ENCODE results near the gene TULP3. TPM values are rescaled to one million over a fixed set of nuclear protein-coding genes. Genes with fewer than 3 reads are reported as not detected.
A peak's percentile ranks its signal among the peaks of the same experiment; 100 is the strongest.

The TULP3 gene
- total and polyA plus RNA-seq, 7 experiments from 2014 or later, result 4.5 to 9.6 (median 6.7) TPM

DNA sequence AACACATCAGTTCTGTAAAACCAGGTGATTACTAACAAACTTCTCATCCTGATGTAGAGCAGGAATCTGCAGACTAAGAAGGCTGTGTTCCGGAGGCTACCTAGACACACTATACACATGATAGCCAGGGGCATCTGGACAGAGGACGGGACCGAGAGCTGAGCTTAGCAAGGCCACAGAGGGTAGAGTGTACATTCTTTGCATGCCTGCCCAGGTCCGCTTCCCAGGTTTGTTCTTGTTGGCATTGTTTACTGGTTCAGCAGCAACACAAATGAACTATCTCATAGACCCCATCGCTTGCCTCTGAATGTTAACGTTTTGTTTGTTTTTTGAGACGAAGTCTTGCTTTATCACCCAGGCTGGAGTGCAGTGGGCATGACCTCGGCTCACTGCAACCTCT is 50.8 kb downstream of the TULP3 start:
- Histone ChIP-seq H3K27me3 (ENCODE audit: control insufficient read depth in 2 of 2, insufficient read depth in 2 of 2, low read length in 2 of 2) (no peaks in the 10 kb centered on the region), H3K9me3 (ENCODE audit: control insufficient read depth in 2 of 3, low read length in 3 of 3) (no peaks in the 10 kb centered on the region), H3K4me1 (ENCODE audit: control insufficient read depth in 2 of 2, insufficient read depth in 2 of 2, low read length in 2 of 2) (no peaks in the 10 kb centered on the region), H3K27ac (ENCODE audit: low read depth, low read length) (no peak overlapping the region), H3K36me3 (ENCODE audit: control insufficient read depth in 2 of 3, insufficient read depth in 3 of 3, low read length in 3 of 3) (peaks cover 0 to 14% (median 0%) of the 10 kb centered on the region in 3 experiments), H3K4me3 (ENCODE audit: low read length) (no peak overlapping the region)
- intact Hi-C loops (cut with micrococcal nuclease), result loop anchor here (5.0 to 10.0 kb wide), 2 partner anchors 147 to 159 kb away; partner anchors contain the start of gene FKBP4 (in 1 of the 2)
- no peak for DNase-seq
- H3K9me3 Mint-ChIP-seq, result no peaks in the 10 kb centered on the region
- peaks cover 0 to 5% (median 4%) of the 10 kb centered on the region in 7 donors for H3K4me1 Mint-ChIP-seq
- ChIA-PET CTCF (no interaction called here), POLR2A (no interaction called here)
- no peak overlapping the region for H3K27ac Mint-ChIP-seq
- ATAC-seq, result no peak
- H3K36me3 Mint-ChIP-seq, result peaks cover 0 to 11% (median 4%) of the 10 kb centered on the region in 5 donors
- H3K27me3 Mint-ChIP-seq, result no peaks in the 10 kb centered on the region
- H3K4me3 Mint-ChIP-seq, result no peak overlapping the region

DNA sequence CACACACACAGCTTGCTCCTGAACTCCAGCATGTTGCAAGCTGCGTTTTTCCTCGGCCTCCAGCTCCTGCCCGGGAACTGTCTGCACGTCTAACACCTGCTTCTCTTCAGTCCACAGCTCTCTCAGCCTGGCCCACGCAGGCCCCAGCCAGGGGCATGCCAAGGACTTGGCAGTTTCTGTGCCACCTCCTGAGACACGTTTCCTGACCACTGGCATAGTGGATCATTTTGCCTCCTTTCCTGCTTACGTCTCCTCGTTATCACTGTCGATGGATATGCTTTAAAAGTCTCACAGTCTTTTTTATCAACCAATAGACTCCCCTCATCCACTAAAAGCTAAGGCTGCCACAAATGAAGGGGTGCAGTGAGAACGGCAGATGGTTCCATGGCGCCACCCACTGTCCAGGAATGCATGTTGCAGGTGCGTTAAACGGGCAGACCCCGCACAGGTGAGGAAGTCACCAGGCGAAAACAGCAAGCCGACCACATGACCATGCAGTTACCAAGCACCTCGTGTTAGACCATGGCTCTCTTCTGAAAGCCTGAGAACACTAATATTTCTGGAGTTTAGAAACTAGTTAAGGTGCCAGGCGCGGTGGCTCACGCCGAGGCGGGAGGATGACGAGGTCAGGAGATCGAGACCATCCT is 53.8 kb downstream of the TULP3 start:
- no peaks in the 10 kb centered on the region for H3K27me3 ChIP-seq (ENCODE audit: control insufficient read depth in 2 of 2, insufficient read depth in 2 of 2, low read length in 2 of 2)
- Mint-ChIP-seq H3K9me3 (no peaks in the 10 kb centered on the region), H3K27ac (no peak overlapping the region), H3K27me3 (peaks cover 3 to 5% (median 4%) of the 10 kb centered on the region in 5 donors), H3K36me3 (peaks cover 0 to 2% (median 0%) of the 10 kb centered on the region in 5 donors), H3K4me3 (peak overlapping the region in 4 of 10 donors; percentile 32 to 56 (median 38)), H3K4me1 (peaks cover 0 to 5% (median 4%) of the 10 kb centered on the region in 7 donors)
- ATAC-seq (peak; percentile 65), DNase-seq (peak; percentile 4 to 58 (median 40))
- ChIA-PET CTCF (interaction anchor here (0.5 to 1.0 kb wide), 4 partner anchors 8 to 100 kb away, joined by 3 to 7 read pairs (median 3); no protein-coding TSS in a partner anchor), POLR2A (no interaction called here)
- H3K9me3 ChIP-seq (ENCODE audit: control insufficient read depth in 2 of 3, low read length in 3 of 3), result no peaks in the 10 kb centered on the region
- no peaks in the 10 kb centered on the region for H3K4me1 ChIP-seq (ENCODE audit: control insufficient read depth in 2 of 2, insufficient read depth in 2 of 2, low read length in 2 of 2)
- H3K4me3 ChIP-seq (ENCODE audit: low read length), result no peak overlapping the region
- H3K36me3 ChIP-seq (ENCODE audit: control insufficient read depth in 2 of 3, insufficient read depth in 3 of 3, low read length in 3 of 3), result peaks cover 0 to 4% (median 0%) of the 10 kb centered on the region in 3 experiments
- no peak overlapping the region for H3K27ac ChIP-seq (ENCODE audit: low read depth, low read length)
- intact Hi-C loops (cut with micrococcal nuclease), result loop anchor here (1.0 to 10.0 kb wide), 4 partner anchors 59 to 162 kb away; partner anchors contain the start of gene FKBP4 (in 1 of the 2)

DNA sequence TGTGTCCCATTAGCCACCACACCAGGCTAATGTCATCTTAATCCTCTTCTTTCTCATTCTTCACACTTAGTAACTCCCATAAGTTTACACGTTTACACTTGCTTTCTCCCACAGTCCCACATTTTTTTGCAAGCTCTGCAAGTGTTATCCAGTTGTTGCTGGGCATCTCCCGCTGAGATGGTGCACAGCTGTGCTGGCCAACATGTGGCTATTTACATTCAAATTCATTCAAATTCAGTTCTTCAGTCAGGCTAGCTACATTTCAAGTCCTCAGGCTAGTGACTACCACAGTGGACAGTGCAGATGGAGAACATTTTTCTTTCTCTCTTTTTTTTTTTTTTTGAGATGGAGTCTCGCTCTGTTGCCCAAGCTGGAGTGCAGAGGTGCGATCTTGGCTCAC is 58.7 kb downstream of the TULP3 start:
- Mint-ChIP-seq H3K27me3 (peaks cover 4 to 8% (median 5%) of the 10 kb centered on the region in 5 donors), H3K9me3 (no peaks in the 10 kb centered on the region), H3K4me1 (peaks cover 0 to 4% (median 4%) of the 10 kb centered on the region in 7 donors), H3K27ac (no peak overlapping the region), H3K36me3 (no peaks in the 10 kb centered on the region), H3K4me3 (no peak overlapping the region)
- ChIA-PET CTCF (interaction anchor here (0.6 kb wide), 1 partner anchor 10 kb away, joined by 3 read pairs; no protein-coding TSS in a partner anchor), POLR2A (no interaction called here)
- no peak for ATAC-seq
- H3K9me3 ChIP-seq (ENCODE audit: control insufficient read depth in 2 of 3, low read length in 3 of 3), result no peaks in the 10 kb centered on the region
- no peak for DNase-seq
- H3K36me3 ChIP-seq (ENCODE audit: control insufficient read depth in 2 of 3, insufficient read depth in 3 of 3, low read length in 3 of 3), result no peaks in the 10 kb centered on the region
- H3K27me3 ChIP-seq (ENCODE audit: control insufficient read depth in 2 of 2, insufficient read depth in 2 of 2, low read length in 2 of 2), result no peaks in the 10 kb centered on the region
- no peak overlapping the region for H3K4me3 ChIP-seq (ENCODE audit: low read length)
- no peaks in the 10 kb centered on the region for H3K4me1 ChIP-seq (ENCODE audit: control insufficient read depth in 2 of 2, insufficient read depth in 2 of 2, low read length in 2 of 2)
- intact Hi-C loops (cut with micrococcal nuclease), result loop anchor here in 1 of 2 donors (10.0 kb wide), 1 partner anchor 155 kb away; the partner anchor contains the start of gene FKBP4
- H3K27ac ChIP-seq (ENCODE audit: low read depth, low read length), result no peak overlapping the region

DNA sequence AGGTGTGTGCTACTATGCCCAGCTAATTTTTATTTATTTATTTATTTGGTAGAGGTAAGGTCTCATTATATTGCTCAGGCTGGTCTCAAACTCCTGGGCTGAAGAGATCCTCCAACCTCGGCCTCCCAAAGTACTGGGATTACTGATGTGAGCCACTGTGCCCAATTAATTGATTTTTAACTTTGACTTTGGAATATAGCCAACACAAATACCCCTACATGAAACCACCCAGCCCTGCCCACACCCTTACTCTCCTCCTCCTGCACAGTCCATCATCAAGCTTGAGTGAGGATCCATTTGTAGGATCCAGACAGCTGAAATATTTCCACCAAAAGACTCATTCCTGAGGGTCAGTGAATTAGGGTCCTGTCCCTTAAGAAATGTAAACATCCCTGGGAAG is 65.2 kb downstream of the TULP3 start:
- no peaks in the 10 kb centered on the region for H3K4me1 ChIP-seq (ENCODE audit: control insufficient read depth in 2 of 2, insufficient read depth in 2 of 2, low read length in 2 of 2)
- ChIA-PET CTCF (no interaction called here), POLR2A (no interaction called here)
- H3K27ac ChIP-seq (ENCODE audit: low read depth, low read length), result no peak overlapping the region
- intact Hi-C loops (cut with micrococcal nuclease), result no loop called here
- Mint-ChIP-seq H3K27me3 (peaks cover 27 to 41% (median 34%) of the 10 kb centered on the region in 5 donors), H3K36me3 (peaks cover 0 to 5% (median 0%) of the 10 kb centered on the region in 5 donors), H3K27ac (no peak overlapping the region), H3K4me1 (peaks cover 12 to 17% (median 14%) of the 10 kb centered on the region in 7 donors), H3K9me3 (peaks cover 0 to 3% (median 0%) of the 10 kb centered on the region in 11 donors), H3K4me3 (no peak overlapping the region)
- H3K36me3 ChIP-seq (ENCODE audit: control insufficient read depth in 2 of 3, insufficient read depth in 3 of 3, low read length in 3 of 3), result no peaks in the 10 kb centered on the region
- DNase-seq (no peak), ATAC-seq (no peak)
- H3K27me3 ChIP-seq (ENCODE audit: control insufficient read depth in 2 of 2, insufficient read depth in 2 of 2, low read length in 2 of 2), result peaks cover 0 to 6% of the 10 kb centered on the region in 2 donors
- H3K4me3 ChIP-seq (ENCODE audit: low read length), result no peak overlapping the region
- H3K9me3 ChIP-seq (ENCODE audit: control insufficient read depth in 2 of 3, low read length in 3 of 3), result no peaks in the 10 kb centered on the region

DNA sequence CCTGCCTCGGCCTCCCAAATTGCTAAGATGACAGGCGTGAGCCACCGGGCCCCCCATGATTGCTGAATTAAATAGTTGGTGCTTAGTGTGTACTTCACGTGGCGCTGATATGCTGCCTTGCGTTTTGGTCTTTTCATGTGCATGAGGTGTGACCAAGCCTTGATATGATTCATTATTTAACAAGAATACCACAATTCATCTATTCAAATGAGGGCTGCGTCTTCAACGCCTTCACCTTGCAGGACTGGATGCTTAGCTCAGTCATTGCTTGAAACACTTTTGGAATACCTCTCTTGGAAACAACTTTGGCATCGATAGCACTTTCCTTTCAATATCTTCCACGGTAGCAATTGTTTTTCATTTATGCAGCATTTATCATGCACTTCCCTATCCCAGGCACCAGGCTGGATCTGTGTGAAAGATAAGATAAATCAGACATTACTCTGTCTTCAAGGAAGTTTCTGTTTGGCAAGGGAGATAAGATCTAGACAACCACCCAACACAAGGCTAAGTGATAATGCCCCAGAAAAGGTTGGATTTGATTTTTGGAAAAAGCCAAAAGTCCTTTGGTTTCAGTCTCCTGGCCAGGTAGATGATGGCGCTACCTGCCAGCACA is 67.2 kb downstream of the TULP3 start:
- Histone ChIP-seq H3K27ac (ENCODE audit: low read depth, low read length) (no peak overlapping the region), H3K9me3 (ENCODE audit: control insufficient read depth in 2 of 3, low read length in 3 of 3) (no peaks in the 10 kb centered on the region), H3K36me3 (ENCODE audit: control insufficient read depth in 2 of 3, insufficient read depth in 3 of 3, low read length in 3 of 3) (no peaks in the 10 kb centered on the region), H3K27me3 (ENCODE audit: control insufficient read depth in 2 of 2, insufficient read depth in 2 of 2, low read length in 2 of 2) (peaks cover 0 to 6% of the 10 kb centered on the region in 2 donors), H3K4me3 (ENCODE audit: low read length) (no peak overlapping the region), H3K4me1 (ENCODE audit: control insufficient read depth in 2 of 2, insufficient read depth in 2 of 2, low read length in 2 of 2) (no peaks in the 10 kb centered on the region)
- Mint-ChIP-seq H3K27me3 (peaks cover 43 to 57% (median 47%) of the 10 kb centered on the region in 5 donors), H3K36me3 (peaks cover 0 to 5% (median 0%) of the 10 kb centered on the region in 5 donors), H3K4me1 (peaks cover 14 to 24% (median 16%) of the 10 kb centered on the region in 7 donors), H3K4me3 (peak overlapping the region in 6 of 10 donors; percentile 6 to 82 (median 49)), H3K27ac (no peak overlapping the region), H3K9me3 (peaks cover 0 to 3% (median 0%) of the 10 kb centered on the region in 11 donors)
- ATAC-seq (no peak), DNase-seq (no peak)
- CTCF ChIA-PET, result no interaction called here
- POLR2A ChIA-PET, result no interaction called here
- intact Hi-C loops (cut with micrococcal nuclease), result no loop called here

DNA sequence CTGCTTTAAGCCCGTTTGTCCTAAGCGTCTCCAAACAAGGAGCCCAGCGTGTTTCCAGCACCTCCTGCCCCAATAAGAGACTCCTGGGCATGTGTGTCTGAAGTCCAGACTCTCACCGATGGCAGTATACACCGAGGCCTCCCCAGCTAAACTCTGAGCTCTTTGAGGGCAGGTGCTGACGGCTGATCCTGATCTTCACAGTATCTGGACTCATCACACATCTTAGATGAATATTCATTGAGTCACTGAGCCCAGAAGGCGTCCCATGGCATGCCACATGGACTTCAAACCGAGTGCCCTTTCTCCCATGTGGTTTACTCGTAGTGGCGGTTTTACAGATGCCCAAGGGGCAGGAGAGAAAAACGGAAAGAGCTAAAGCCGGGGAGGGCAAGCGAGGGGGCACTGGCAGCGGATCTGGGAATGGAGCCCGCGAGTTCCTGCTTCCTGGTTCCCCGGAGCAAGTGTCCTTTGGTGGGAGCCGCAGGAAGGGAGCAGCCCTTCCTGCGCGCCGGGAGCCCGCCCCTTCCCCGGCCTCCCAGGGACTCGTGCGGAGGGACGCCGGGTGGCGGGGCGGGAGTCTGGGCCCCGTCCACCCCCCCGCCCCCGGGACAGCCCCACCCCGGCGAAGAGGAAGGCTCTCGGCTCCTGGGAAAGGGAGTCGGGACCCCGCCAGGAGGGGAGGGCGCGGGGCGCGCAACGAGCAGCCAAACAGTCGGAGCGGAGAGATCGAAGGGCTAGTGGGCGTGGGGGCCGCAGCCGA is 67.9 kb downstream of the TULP3 start:
- ATAC-seq (no peak), DNase-seq (no peak)
- ChIA-PET CTCF (no interaction called here), POLR2A (no interaction called here)
- H3K36me3 ChIP-seq (ENCODE audit: control insufficient read depth in 2 of 3, insufficient read depth in 3 of 3, low read length in 3 of 3), result no peaks in the 10 kb centered on the region
- H3K27ac Mint-ChIP-seq, result peak overlapping the region in 1 of 9 donors; percentile 57
- H3K36me3 Mint-ChIP-seq, result peaks cover 0 to 5% (median 0%) of the 10 kb centered on the region in 5 donors
- no peak overlapping the region for H3K4me3 ChIP-seq (ENCODE audit: low read length)
- intact Hi-C loops (cut with micrococcal nuclease), result no loop called here
- H3K27me3 ChIP-seq (ENCODE audit: control insufficient read depth in 2 of 2, insufficient read depth in 2 of 2, low read length in 2 of 2), result peaks cover 0 to 6% of the 10 kb centered on the region in 2 donors
- no peaks in the 10 kb centered on the region for H3K9me3 ChIP-seq (ENCODE audit: control insufficient read depth in 2 of 3, low read length in 3 of 3)
- peak overlapping the region; percentile 3 to 91 (median 69) for H3K4me3 Mint-ChIP-seq
- H3K9me3 Mint-ChIP-seq, result peaks cover 0 to 3% (median 0%) of the 10 kb centered on the region in 11 donors
- no peak overlapping the region for H3K27ac ChIP-seq (ENCODE audit: low read depth, low read length)
- no peaks in the 10 kb centered on the region for H3K4me1 ChIP-seq (ENCODE audit: control insufficient read depth in 2 of 2, insufficient read depth in 2 of 2, low read length in 2 of 2)
- peaks cover 48 to 62% (median 52%) of the 10 kb centered on the region in 5 donors for H3K27me3 Mint-ChIP-seq
- H3K4me1 Mint-ChIP-seq, result peaks cover 14 to 24% (median 16%) of the 10 kb centered on the region in 7 donors
